Central memory CD8-positive, alpha-beta T cell (primary cell): Measurements from ENCODE around the gene SPATS2L.
A peak's percentile ranks its signal among the peaks of the same experiment; 100 is the strongest.

Source experiments
- ATAC-seq: fragments of 150-1000 bp; cut with Tn5 transposase; replicated peaks from 2 replicates; pipeline ENCODE4 v1.10.0; 2022; ENCODE audit warnings: mild to moderate bottlenecking, moderate FRiP score, moderate number of reproducible peaks; ENCODE audit not compliant: poor library complexity, severe bottlenecking; ENCODE audit errors: extremely low read depth
- DNase-seq, 2 donors: peaks; one replicate each; pipeline ENCODE4 v3.0.0; 2021; ENCODE audit warnings: low spot score in 2 of 2
- H3K27ac Mint-ChIP-seq: one replicate; pipeline ENCODE4 v1.8.0; 2022; ENCODE audit warnings: low read depth, mild to moderate bottlenecking, moderate library complexity, mixed read lengths
- H3K27me3 Mint-ChIP-seq: one replicate; pipeline ENCODE4 v1.8.0; 2022; ENCODE audit warnings: mixed read lengths
- H3K36me3 Mint-ChIP-seq: one replicate; pipeline ENCODE4 v1.8.0; 2022; ENCODE audit warnings: mild to moderate bottlenecking, moderate library complexity, mixed read lengths; ENCODE audit not compliant: insufficient read depth
- H3K4me1 Mint-ChIP-seq: one replicate; pipeline ENCODE4 v1.8.0; 2022; ENCODE audit warnings: mixed read lengths
- H3K4me3 Mint-ChIP-seq: one replicate; pipeline ENCODE4 v1.8.0; 2022; ENCODE audit warnings: mild to moderate bottlenecking, moderate library complexity, mixed read lengths
- H3K9me3 Mint-ChIP-seq: one replicate; pipeline ENCODE4 v1.8.0; 2022; ENCODE audit warnings: mixed read lengths

Gene SPATS2L

GRCh38 chr2:200379481-200380090, 73.1 kb downstream of the SPATS2L start:
- no peak overlapping the region for H3K27ac Mint-ChIP-seq
- DNase-seq (no peak), ATAC-seq (no peak)
- no peaks in the 10 kb centered on the region for H3K9me3 Mint-ChIP-seq
- peaks cover 21% of the 10 kb centered on the region for H3K4me1 Mint-ChIP-seq
- H3K4me3 Mint-ChIP-seq: no peak overlapping the region
- no peaks in the 10 kb centered on the region for H3K27me3 Mint-ChIP-seq
- H3K36me3 Mint-ChIP-seq: peaks cover 1% of the 10 kb centered on the region

GRCh38 chr2:200380091-200380561, 73.6 kb downstream of the SPATS2L start:
- ATAC-seq: no peak
- peaks cover 16% of the 10 kb centered on the region for H3K4me1 Mint-ChIP-seq
- H3K4me3 Mint-ChIP-seq: no peak overlapping the region
- no peak overlapping the region for H3K27ac Mint-ChIP-seq
- DNase-seq: no peak
- H3K36me3 Mint-ChIP-seq: peaks cover 1% of the 10 kb centered on the region
- no peaks in the 10 kb centered on the region for H3K27me3 Mint-ChIP-seq
- no peaks in the 10 kb centered on the region for H3K9me3 Mint-ChIP-seq

GRCh38 chr2:200380833-200381542, 74.5 kb downstream of the SPATS2L start:
- no peak for ATAC-seq
- H3K27me3 Mint-ChIP-seq: no peaks in the 10 kb centered on the region
- no peaks in the 10 kb centered on the region for H3K9me3 Mint-ChIP-seq
- H3K4me1 Mint-ChIP-seq: peaks cover 8% of the 10 kb centered on the region
- H3K36me3 Mint-ChIP-seq: peaks cover 1% of the 10 kb centered on the region
- no peak for DNase-seq
- H3K4me3 Mint-ChIP-seq: no peak overlapping the region
- peak overlapping the region; percentile 50 for H3K27ac Mint-ChIP-seq

GRCh38 chr2:200382874-200383273, 76.4 kb downstream of the SPATS2L start:
- Mint-ChIP-seq H3K4me3 (no peak overlapping the region), H3K36me3 (peaks cover 3% of the 10 kb centered on the region), H3K27me3 (no peaks in the 10 kb centered on the region), H3K27ac (no peak overlapping the region), H3K4me1 (peaks cover 8% of the 10 kb centered on the region), H3K9me3 (no peaks in the 10 kb centered on the region)
- ATAC-seq: no peak
- no peak for DNase-seq

GRCh38 chr2:200383380-200384110, 77.1 kb downstream of the SPATS2L start:
- ATAC-seq (peak; percentile 92), DNase-seq (no peak)
- no peaks in the 10 kb centered on the region for H3K9me3 Mint-ChIP-seq
- H3K4me1 Mint-ChIP-seq: peaks cover 8% of the 10 kb centered on the region
- H3K4me3 Mint-ChIP-seq: peak overlapping the region; percentile 38
- peaks cover 3% of the 10 kb centered on the region for H3K36me3 Mint-ChIP-seq
- no peaks in the 10 kb centered on the region for H3K27me3 Mint-ChIP-seq
- peak overlapping the region; percentile 93 for H3K27ac Mint-ChIP-seq

- no peak overlapping the region for H3K4me3 Mint-ChIP-seq
- no peaks in the 10 kb centered on the region for H3K27me3 Mint-ChIP-seq
- H3K36me3 Mint-ChIP-seq: peaks cover 1% of the 10 kb centered on the region
- ATAC-seq (no peak), DNase-seq (no peak)
- no peak overlapping the region for H3K27ac Mint-ChIP-seq
- H3K4me1 Mint-ChIP-seq: peaks cover 8% of the 10 kb centered on the region
- no peaks in the 10 kb centered on the region for H3K9me3 Mint-ChIP-seq
Measured at GRCh38 chr2:200385063-200385635, 78.7 kb downstream of the SPATS2L start.

GRCh38 chr2:200393191-200393590, 86.7 kb downstream of the SPATS2L start:
- H3K27me3 Mint-ChIP-seq: no peaks in the 10 kb centered on the region
- H3K36me3 Mint-ChIP-seq: no peaks in the 10 kb centered on the region
- H3K4me3 Mint-ChIP-seq: no peak overlapping the region
- H3K9me3 Mint-ChIP-seq: no peaks in the 10 kb centered on the region
- no peaks in the 10 kb centered on the region for H3K4me1 Mint-ChIP-seq
- DNase-seq: no peak
- no peak for ATAC-seq
- H3K27ac Mint-ChIP-seq: no peak overlapping the region

- DNase-seq (no peak), ATAC-seq (no peak)
- no peaks in the 10 kb centered on the region for H3K27me3 Mint-ChIP-seq
- no peaks in the 10 kb centered on the region for H3K4me1 Mint-ChIP-seq
- H3K4me3 Mint-ChIP-seq: no peak overlapping the region
- no peaks in the 10 kb centered on the region for H3K9me3 Mint-ChIP-seq
- no peak overlapping the region for H3K27ac Mint-ChIP-seq
- H3K36me3 Mint-ChIP-seq: no peaks in the 10 kb centered on the region
Measured at GRCh38 chr2:200394045-200394444, 87.6 kb downstream of the SPATS2L start.

GRCh38 chr2:200396781-200397242, 90.3 kb downstream of the SPATS2L start:
- no peaks in the 10 kb centered on the region for H3K36me3 Mint-ChIP-seq
- no peak for ATAC-seq
- no peaks in the 10 kb centered on the region for H3K27me3 Mint-ChIP-seq
- H3K9me3 Mint-ChIP-seq: no peaks in the 10 kb centered on the region
- DNase-seq: no peak
- H3K4me1 Mint-ChIP-seq: no peaks in the 10 kb centered on the region
- H3K27ac Mint-ChIP-seq: no peak overlapping the region
- no peak overlapping the region for H3K4me3 Mint-ChIP-seq

GRCh38 chr2:200397785-200398184, 91.3 kb downstream of the SPATS2L start:
- Mint-ChIP-seq H3K27me3 (no peaks in the 10 kb centered on the region), H3K36me3 (no peaks in the 10 kb centered on the region), H3K27ac (no peak overlapping the region), H3K9me3 (no peaks in the 10 kb centered on the region), H3K4me1 (no peaks in the 10 kb centered on the region), H3K4me3 (no peak overlapping the region)
- ATAC-seq (no peak), DNase-seq (no peak)

- DNase-seq: no peak
- no peaks in the 10 kb centered on the region for H3K9me3 Mint-ChIP-seq
- no peak overlapping the region for H3K4me3 Mint-ChIP-seq
- H3K27ac Mint-ChIP-seq: no peak overlapping the region
- H3K4me1 Mint-ChIP-seq: no peaks in the 10 kb centered on the region
- ATAC-seq: no peak
- H3K27me3 Mint-ChIP-seq: no peaks in the 10 kb centered on the region
- H3K36me3 Mint-ChIP-seq: no peaks in the 10 kb centered on the region
Measured at GRCh38 chr2:200399046-200399445, 92.6 kb downstream of the SPATS2L start.

GRCh38 chr2:200399636-200400035, 93.1 kb downstream of the SPATS2L start:
- DNase-seq (no peak), ATAC-seq (no peak)
- no peak overlapping the region for H3K27ac Mint-ChIP-seq
- no peaks in the 10 kb centered on the region for H3K4me1 Mint-ChIP-seq
- H3K36me3 Mint-ChIP-seq: no peaks in the 10 kb centered on the region
- no peak overlapping the region for H3K4me3 Mint-ChIP-seq
- H3K27me3 Mint-ChIP-seq: no peaks in the 10 kb centered on the region
- no peaks in the 10 kb centered on the region for H3K9me3 Mint-ChIP-seq
